CD4-positive, alpha-beta memory T cell (primary cell): ENCODE measurements around the gene TUT1. TPM values are rescaled to one million over a fixed set of nuclear protein-coding genes. Genes with fewer than 3 reads are reported as not detected.
A peak's percentile ranks its signal among the peaks of the same experiment; 100 is the strongest.

Source experiments
- CTCF ChIA-PET: fragments of 350-600 bp; sonication (Branson Sonifier 250); formaldehyde crosslinking; loops from one replicate; lab custom pipeline; 2021; ENCODE audit warnings: inconsistent platforms; ENCODE audit not compliant: partially characterized antibody; lab: Charles Lee
- POLR2A ChIA-PET: fragments of 350-600 bp; sonication (Branson Sonifier 250); formaldehyde crosslinking; loops from one replicate; lab custom pipeline; 2021; ENCODE audit not compliant: partially characterized antibody; lab: Charles Lee
- DNase-seq, 5 donors: peaks; one replicate each; pipeline versions ENCODE4 v3.0.0 to v3.0.0-alpha.2; 2020 to 2022; ENCODE audit warnings: mixed read lengths in 1 of 5
- H3K27ac ChIP-seq: one replicate; pipeline ENCODE4 v1.7.0; 2013; ENCODE audit warnings: low read depth, low read length
- H3K27me3 ChIP-seq: 2 replicates; pipeline ENCODE4 v1.7.0; 2013; ENCODE audit warnings: mild to moderate bottlenecking, low read length, moderate library complexity; ENCODE audit not compliant: insufficient read depth
- H3K36me3 ChIP-seq: 2 replicates; pipeline ENCODE4 v1.7.0; 2013; ENCODE audit warnings: mild to moderate bottlenecking, low read length, moderate library complexity; ENCODE audit not compliant: insufficient read depth
- H3K4me1 ChIP-seq: 2 replicates; pipeline ENCODE4 v1.7.0; 2013; ENCODE audit warnings: mild to moderate bottlenecking, low read length, moderate library complexity; ENCODE audit not compliant: insufficient read depth
- H3K4me3 ChIP-seq, 2 donors: one replicate each; pipeline ENCODE4 v1.7.0; 2013; ENCODE audit warnings: low read length in 2 of 2, mild to moderate bottlenecking in 1 of 2
- H3K9me3 ChIP-seq, 2 donors: one replicate each; pipeline ENCODE4 v1.7.0; 2013; ENCODE audit warnings: low read length in 2 of 2, control low read depth in 1 of 2; ENCODE audit not compliant: control insufficient read depth in 1 of 2
- H3K27ac Mint-ChIP-seq, 7 donors: one replicate each; pipeline ENCODE4 v1.8.0; 2020 to 2021; ENCODE audit warnings: mixed read lengths in 7 of 7, mild to moderate bottlenecking in 6 of 7, inconsistent platforms in 3 of 7, moderate library complexity in 3 of 7
- H3K27me3 Mint-ChIP-seq, 2 donors: one replicate each; pipeline ENCODE4 v1.8.0; 2020 to 2021; ENCODE audit warnings: mixed read lengths in 2 of 2
- H3K36me3 Mint-ChIP-seq, 2 donors: one replicate each; pipeline ENCODE4 v1.8.0; 2020 to 2021; ENCODE audit warnings: mixed read lengths in 2 of 2, inconsistent platforms in 1 of 2, mild to moderate bottlenecking in 1 of 2
- H3K4me1 Mint-ChIP-seq, 4 donors: one replicate each; pipeline ENCODE4 v1.8.0; 2020 to 2021; ENCODE audit warnings: mixed read lengths in 4 of 4, mild to moderate bottlenecking in 1 of 4
- H3K4me3 Mint-ChIP-seq, 8 donors: one replicate each; pipeline ENCODE4 v1.8.0; 2020 to 2021; ENCODE audit warnings: mixed read lengths in 8 of 8, mild to moderate bottlenecking in 7 of 8, moderate library complexity in 6 of 8, inconsistent platforms in 3 of 8
- H3K9me3 Mint-ChIP-seq, 8 donors: one replicate each; pipeline ENCODE4 v1.8.0; 2020 to 2021; ENCODE audit warnings: mixed read lengths in 8 of 8, mild to moderate bottlenecking in 5 of 8, inconsistent platforms in 3 of 8, moderate library complexity in 1 of 8
- intact Hi-C: fragments of 100-400 bp; cut with micrococcal nuclease; formaldehyde crosslinking; loops from one replicate; pipeline ENCODE4 v1.15.1; 2023
- polyA plus RNA-seq, 2 donors: library from polyadenylated mRNA; unstranded; fragments of 300-500 nt; fragmentation: Illumina TruSeq; gene quantifications; one replicate each; pipeline ENCODE4 v1.2.3, GENCODE V29; 2021
- total RNA-seq, 2 experiments: library from RNA; stranded (reverse); gene quantifications; one replicate each; pipeline ENCODE4 v1.2.3, GENCODE V29; 2021

The TUT1 gene
- total and polyA plus RNA-seq, 4 experiments from 2014 or later, result 14.6 to 38.1 (median 28.7) TPM

- intact Hi-C loops, result no loop called here
- Mint-ChIP-seq H3K27ac (peak overlapping the region; percentile 93 to 99 (median 98)), H3K36me3 (peaks cover 15 to 59% of the 10 kb centered on the region in 2 donors), H3K9me3 (peaks cover 0 to 4% (median 0%) of the 10 kb centered on the region in 8 donors), H3K27me3 (no peaks in the 10 kb centered on the region), H3K4me1 (peaks cover 47 to 83% (median 62%) of the 10 kb centered on the region in 4 donors), H3K4me3 (peak overlapping the region; percentile 97 to 99 (median 98))
- ChIA-PET CTCF (interaction anchor here (1.1 to 13.4 kb wide), 5 partner anchors 15 to 147 kb away, joined by 4 to 450 read pairs (median 35); no protein-coding TSS in a partner anchor), POLR2A (interaction anchor here (0.9 to 16.0 kb wide), 6 partner anchors 7 to 114 kb away, joined by 3 to 751 read pairs (median 4); partner anchors contain the start of gene TUT1)
- Histone ChIP-seq H3K27ac (peak overlapping the region; percentile 97), H3K9me3 (no peaks in the 10 kb centered on the region), H3K4me1 (peaks cover 75% of the 10 kb centered on the region), H3K27me3 (no peaks in the 10 kb centered on the region), H3K4me3 (peak overlapping the region; percentile 42 to 91), H3K36me3 (peaks cover 10% of the 10 kb centered on the region)
- peak in 2 of 5 donors; percentile 32 to 55 for DNase-seq
These were observed 50.3 kb downstream of the TUT1 start for GRCh38 chr11:62540804-62541701.

GRCh38 chr11:62539238-62539925 is 51.9 kb downstream of the TUT1 start:
- CTCF ChIA-PET, result interaction anchor here (0.9 to 13.4 kb wide), 3 partner anchors 17 to 115 kb away, joined by 5 to 450 read pairs (median 151); no protein-coding TSS in a partner anchor
- no peaks in the 10 kb centered on the region for H3K27me3 ChIP-seq
- no peaks in the 10 kb centered on the region for H3K9me3 ChIP-seq
- Mint-ChIP-seq H3K9me3 (peaks cover 0 to 7% (median 0%) of the 10 kb centered on the region in 8 donors), H3K27ac (peak overlapping the region; percentile 42 to 99 (median 91)), H3K27me3 (no peaks in the 10 kb centered on the region), H3K4me1 (peaks cover 50 to 79% (median 63%) of the 10 kb centered on the region in 4 donors), H3K4me3 (peak overlapping the region; percentile 48 to 88 (median 76)), H3K36me3 (peaks cover 26 to 57% of the 10 kb centered on the region in 2 donors)
- peak overlapping the region; percentile 42 to 44 for H3K4me3 ChIP-seq
- H3K4me1 ChIP-seq, result peaks cover 72% of the 10 kb centered on the region
- POLR2A ChIA-PET, result interaction anchor here (0.9 to 16.0 kb wide), 4 partner anchors 17 to 113 kb away, joined by 3 to 751 read pairs (median 36); partner anchors contain the start of genes INTS5 and TUT1
- intact Hi-C loops, result no loop called here
- peak overlapping the region; percentile 97 for H3K27ac ChIP-seq
- DNase-seq, result peak in 2 of 5 donors; percentile 26 to 80
- H3K36me3 ChIP-seq, result peaks cover 27% of the 10 kb centered on the region

- POLR2A ChIA-PET, result interaction anchor here (0.9 to 16.0 kb wide), 4 partner anchors 17 to 114 kb away, joined by 3 to 751 read pairs (median 38); partner anchors contain the start of gene INTS5
- Histone ChIP-seq H3K4me1 (peaks cover 64% of the 10 kb centered on the region), H3K9me3 (no peaks in the 10 kb centered on the region), H3K27me3 (no peaks in the 10 kb centered on the region), H3K4me3 (peak overlapping the region in 1 of 2 donors; percentile 16), H3K36me3 (peaks cover 34% of the 10 kb centered on the region), H3K27ac (peak overlapping the region; percentile 48)
- Mint-ChIP-seq H3K27me3 (no peaks in the 10 kb centered on the region), H3K9me3 (peaks cover 0 to 8% (median 0%) of the 10 kb centered on the region in 8 donors), H3K36me3 (peaks cover 32 to 59% of the 10 kb centered on the region in 2 donors), H3K4me3 (peak overlapping the region; percentile 48 to 88 (median 76)), H3K27ac (peak overlapping the region; percentile 82 to 99 (median 91)), H3K4me1 (peaks cover 47 to 77% (median 60%) of the 10 kb centered on the region in 4 donors)
- CTCF ChIA-PET, result interaction anchor here (1.4 to 13.4 kb wide), 3 partner anchors 12 to 114 kb away, joined by 3 to 450 read pairs (median 151); no protein-coding TSS in a partner anchor
- DNase-seq, result peak in 1 of 5 donors; percentile 41
- intact Hi-C loops, result no loop called here
These were observed 52.7 kb downstream of the TUT1 start for GRCh38 chr11:62538470-62539237.

GRCh38 chr11:62536301-62536957 is 54.9 kb downstream of the TUT1 start:
- peak in 1 of 5 donors; percentile 27 for DNase-seq
- no peaks in the 10 kb centered on the region for H3K27me3 ChIP-seq
- no peak overlapping the region for H3K4me3 ChIP-seq
- intact Hi-C loops, result no loop called here
- H3K4me1 ChIP-seq, result peaks cover 42% of the 10 kb centered on the region
- POLR2A ChIA-PET, result interaction anchor here (0.6 to 16.0 kb wide), 2 partner anchors 19 to 25 kb away, joined by 3 to 751 read pairs; no protein-coding TSS in a partner anchor
- Mint-ChIP-seq H3K36me3 (peaks cover 49 to 64% of the 10 kb centered on the region in 2 donors), H3K27me3 (no peaks in the 10 kb centered on the region), H3K9me3 (peaks cover 0 to 8% (median 0%) of the 10 kb centered on the region in 8 donors), H3K4me3 (peak overlapping the region in 1 of 8 donors; percentile 36), H3K27ac (peak overlapping the region in 6 of 7 donors; percentile 52 to 99 (median 76)), H3K4me1 (peaks cover 33 to 71% (median 53%) of the 10 kb centered on the region in 4 donors)
- no peak overlapping the region for H3K27ac ChIP-seq
- no peaks in the 10 kb centered on the region for H3K9me3 ChIP-seq
- H3K36me3 ChIP-seq, result peaks cover 56% of the 10 kb centered on the region
- CTCF ChIA-PET, result interaction anchor here (0.9 to 13.4 kb wide), 3 partner anchors 19 to 112 kb away, joined by 3 to 450 read pairs (median 151); no protein-coding TSS in a partner anchor

- ChIA-PET CTCF (interaction anchor here (11.5 to 13.4 kb wide), 2 partner anchors 20 to 111 kb away, joined by 151 to 450 read pairs; no protein-coding TSS in a partner anchor), POLR2A (interaction anchor here (0.6 to 16.0 kb wide), 2 partner anchors 20 to 24 kb away, joined by 3 to 751 read pairs; no protein-coding TSS in a partner anchor)
- no peaks in the 10 kb centered on the region for H3K9me3 ChIP-seq
- H3K4me3 ChIP-seq, result no peak overlapping the region
- H3K4me1 Mint-ChIP-seq, result peaks cover 30 to 71% (median 52%) of the 10 kb centered on the region in 4 donors
- peak overlapping the region in 3 of 7 donors; percentile 29 to 99 (median 77) for H3K27ac Mint-ChIP-seq
- H3K27ac ChIP-seq, result no peak overlapping the region
- peak in 1 of 5 donors; percentile 30 for DNase-seq
- peaks cover 50 to 64% of the 10 kb centered on the region in 2 donors for H3K36me3 Mint-ChIP-seq
- no peak overlapping the region for H3K4me3 Mint-ChIP-seq
- no peaks in the 10 kb centered on the region for H3K27me3 Mint-ChIP-seq
- no peaks in the 10 kb centered on the region for H3K27me3 ChIP-seq
- H3K9me3 Mint-ChIP-seq, result peaks cover 0 to 8% (median 0%) of the 10 kb centered on the region in 8 donors
- peaks cover 36% of the 10 kb centered on the region for H3K4me1 ChIP-seq
- H3K36me3 ChIP-seq, result peaks cover 62% of the 10 kb centered on the region
- intact Hi-C loops, result no loop called here
These were observed 55.5 kb downstream of the TUT1 start for GRCh38 chr11:62535802-62536201.
